ENCODE data around the gene CCDC13. TPM values are rescaled to one million over a fixed set of nuclear protein-coding genes. Genes with fewer than 3 reads are reported as not detected.

Gene CCDC13
- polyA plus RNA-seq, 2 of the 4 experiments (the other 2 are of a cell fraction): 0.41 to 0.47 TPM

- CTCF ChIA-PET: no interaction called here
- 39% methylated on average over 3 of the region's 3 CpGs for WGBS (ENCODE audit: missing lambda C conversion rate)
- ATAC-seq: no peak
These were observed 45.0 kb downstream of the CCDC13 start for GRCh38 chr3:42728056-42728455.

DNA sequence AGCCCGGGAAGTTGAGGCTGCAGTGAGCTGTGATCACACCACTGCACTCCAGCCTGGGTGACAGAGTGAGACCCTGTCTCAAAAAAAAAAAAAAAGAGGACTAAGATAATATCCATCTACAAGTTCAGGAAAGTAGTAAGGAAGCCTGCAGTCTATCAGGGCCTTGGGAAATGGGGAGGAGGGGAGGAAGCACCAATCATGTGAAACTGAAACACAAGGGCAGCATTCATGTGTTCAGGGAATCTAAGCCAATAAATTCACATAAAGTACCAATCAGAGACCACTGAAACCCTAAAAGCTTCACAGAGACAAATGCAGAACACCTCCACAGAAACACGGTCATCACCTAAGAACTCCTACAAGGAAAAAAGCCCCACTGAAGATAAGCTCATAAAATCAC lies 47.6 kb downstream of the CCDC13 start:
- no peak for DNase-seq (ENCODE audit: low read depth in 1 of 2, low spot score in 1 of 2)
- H3K4me3 ChIP-seq: no peak overlapping the region
- no peak overlapping the region for H3K27ac ChIP-seq
- ChIA-PET POLR2A (no interaction called here), CTCF (interaction anchor here (1.4 kb wide), 1 partner anchor 10 kb away, joined by 4 read pairs; no protein-coding TSS in a partner anchor)
- 49% methylated on average over 2 of the region's 2 CpGs for WGBS (ENCODE audit: missing lambda C conversion rate)
- ATAC-seq: no peak
- FAIRE-seq: no peak
- TF ChIP-seq NR3C1 (IDR thresholded peaks at IDR 0.05): no peak
- no peak for TF ChIP-seq SREBF2 (IDR thresholded peaks at IDR 0.05)
- no peak for TF ChIP-seq POLR2A (IDR thresholded peaks at IDR 0.05; ENCODE audit: low read length)
- no peak for TF ChIP-seq EHF (CRISPR knock-in tag; IDR thresholded peaks at IDR 0.05)
- no peak for TF ChIP-seq ZFP36 (IDR thresholded peaks at IDR 0.05; ENCODE audit: borderline replicate concordance, partially characterized antibody)
- TF ChIP-seq HOXB5 (CRISPR knock-in tag; IDR thresholded peaks at IDR 0.05): no peak
- no peak for TF ChIP-seq MAFK (IDR thresholded peaks at IDR 0.05; ENCODE audit: partially characterized antibody)
- TF ChIP-seq, protein P1, sequence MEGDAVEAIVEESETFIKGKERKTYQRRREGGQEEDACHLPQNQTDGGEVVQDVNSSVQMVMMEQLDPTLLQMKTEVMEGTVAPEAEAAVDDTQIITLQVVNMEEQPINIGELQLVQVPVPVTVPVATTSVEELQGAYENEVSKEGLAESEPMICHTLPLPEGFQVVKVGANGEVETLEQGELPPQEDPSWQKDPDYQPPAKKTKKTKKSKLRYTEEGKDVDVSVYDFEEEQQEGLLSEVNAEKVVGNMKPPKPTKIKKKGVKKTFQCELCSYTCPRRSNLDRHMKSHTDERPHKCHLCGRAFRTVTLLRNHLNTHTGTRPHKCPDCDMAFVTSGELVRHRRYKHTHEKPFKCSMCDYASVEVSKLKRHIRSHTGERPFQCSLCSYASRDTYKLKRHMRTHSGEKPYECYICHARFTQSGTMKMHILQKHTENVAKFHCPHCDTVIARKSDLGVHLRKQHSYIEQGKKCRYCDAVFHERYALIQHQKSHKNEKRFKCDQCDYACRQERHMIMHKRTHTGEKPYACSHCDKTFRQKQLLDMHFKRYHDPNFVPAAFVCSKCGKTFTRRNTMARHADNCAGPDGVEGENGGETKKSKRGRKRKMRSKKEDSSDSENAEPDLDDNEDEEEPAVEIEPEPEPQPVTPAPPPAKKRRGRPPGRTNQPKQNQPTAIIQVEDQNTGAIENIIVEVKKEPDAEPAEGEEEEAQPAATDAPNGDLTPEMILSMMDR (IDR thresholded peaks at IDR 0.05): no peak
- no peak for TF ChIP-seq HES2 (IDR thresholded peaks at IDR 0.05)
- no peak for TF ChIP-seq E2F6 (IDR thresholded peaks at IDR 0.05; ENCODE audit: borderline replicate concordance, low read depth)
- TF ChIP-seq EP300 (IDR thresholded peaks at IDR 0.05): no peak
- no peak for TF ChIP-seq REST (IDR thresholded peaks at IDR 0.05)
- TF ChIP-seq, protein P2, sequence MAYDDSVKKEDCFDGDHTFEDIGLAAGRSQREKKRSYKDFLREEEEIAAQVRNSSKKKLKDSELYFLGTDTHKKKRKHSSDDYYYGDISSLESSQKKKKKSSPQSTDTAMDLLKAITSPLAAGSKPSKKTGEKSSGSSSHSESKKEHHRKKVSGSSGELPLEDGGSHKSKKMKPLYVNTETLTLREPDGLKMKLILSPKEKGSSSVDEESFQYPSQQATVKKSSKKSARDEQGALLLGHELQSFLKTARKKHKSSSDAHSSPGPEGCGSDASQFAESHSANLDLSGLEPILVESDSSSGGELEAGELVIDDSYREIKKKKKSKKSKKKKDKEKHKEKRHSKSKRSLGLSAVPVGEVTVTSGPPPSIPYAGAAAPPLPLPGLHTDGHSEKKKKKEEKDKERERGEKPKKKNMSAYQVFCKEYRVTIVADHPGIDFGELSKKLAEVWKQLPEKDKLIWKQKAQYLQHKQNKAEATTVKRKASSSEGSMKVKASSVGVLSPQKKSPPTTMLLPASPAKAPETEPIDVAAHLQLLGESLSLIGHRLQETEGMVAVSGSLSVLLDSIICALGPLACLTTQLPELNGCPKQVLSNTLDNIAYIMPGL (CRISPR knock-in tag; IDR thresholded peaks at IDR 0.05; ENCODE audit: borderline replicate concordance): no peak
- TF ChIP-seq RAD21 (conservative IDR thresholded peaks at IDR 0.05 in 1 of 2, IDR thresholded peaks at IDR 0.05 in 1 of 2): no peak
- no peak for TF ChIP-seq HOXB13 (CRISPR knock-in tag; IDR thresholded peaks at IDR 0.05; ENCODE audit: low read depth)
- TF ChIP-seq TP53 (CRISPR knock-in tag; IDR thresholded peaks at IDR 0.05): no peak
- TF ChIP-seq CBX2 (IDR thresholded peaks at IDR 0.05; ENCODE audit: borderline replicate concordance, low read depth): no peak
- TF ChIP-seq BHLHE40 (IDR thresholded peaks at IDR 0.05; ENCODE audit: low read depth, low read length): no peak
- TF ChIP-seq, protein P3, sequence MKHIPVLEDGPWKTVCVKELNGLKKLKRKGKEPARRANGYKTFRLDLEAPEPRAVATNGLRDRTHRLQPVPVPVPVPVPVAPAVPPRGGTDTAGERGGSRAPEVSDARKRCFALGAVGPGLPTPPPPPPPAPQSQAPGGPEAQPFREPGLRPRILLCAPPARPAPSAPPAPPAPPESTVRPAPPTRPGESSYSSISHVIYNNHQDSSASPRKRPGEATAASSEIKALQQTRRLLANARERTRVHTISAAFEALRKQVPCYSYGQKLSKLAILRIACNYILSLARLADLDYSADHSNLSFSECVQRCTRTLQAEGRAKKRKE (CRISPR knock-in tag; IDR thresholded peaks at IDR 0.05; ENCODE audit: low read depth): no peak
- no peak for TF ChIP-seq FOSL2 (IDR thresholded peaks at IDR 0.05)
- no peak for TF ChIP-seq FOSL2 (CRISPR knock-in tag; IDR thresholded peaks at IDR 0.05)
- H3K4me1 ChIP-seq: no peaks in the 10 kb centered on the region
- no peaks in the 10 kb centered on the region for H3K9me3 ChIP-seq
- H3K4me2 ChIP-seq: no peak overlapping the region

More at GRCh38 chr3:42728056-42728455, 45.0 kb downstream of the CCDC13 start:
- TF ChIP-seq HOXB13 (CRISPR knock-in tag; IDR thresholded peaks at IDR 0.05; ENCODE audit: low read depth) (no peak), NPAS2 (CRISPR knock-in tag; IDR thresholded peaks at IDR 0.05; ENCODE audit: borderline replicate concordance) (no peak), FOSL2 (IDR thresholded peaks at IDR 0.05) (no peak), FOSL2 (CRISPR knock-in tag; IDR thresholded peaks at IDR 0.05) (no peak), CBX2 (IDR thresholded peaks at IDR 0.05; ENCODE audit: borderline replicate concordance, low read depth) (no peak), RFX5 (IDR thresholded peaks at IDR 0.05) (no peak), HOXA7 (CRISPR knock-in tag; IDR thresholded peaks at IDR 0.05) (no peak)
- Histone ChIP-seq H3K4me3 (no peak overlapping the region), H3K4me2 (no peak overlapping the region), H3K9me3 (no peaks in the 10 kb centered on the region), H3K27ac (no peak overlapping the region), H3K4me1 (no peaks in the 10 kb centered on the region)
- POLR2A ChIA-PET: no interaction called here
- FAIRE-seq: no peak
- no peak for DNase-seq (ENCODE audit: low read depth in 1 of 2, low spot score in 1 of 2)

Measured in A549 (cell line).